ENCODE results near the gene CEP78. TPM values are rescaled to one million over a fixed set of nuclear protein-coding genes. Genes with fewer than 3 reads are reported as not detected.

CEP78 gene
- total RNA-seq, 6 experiments from 2014 or later: 19.4 to 27.5 (median 23.6) TPM

- H3K9me3 Mint-ChIP-seq: no peaks in the 10 kb centered on the region
- TF ChIP-seq, protein P1, sequence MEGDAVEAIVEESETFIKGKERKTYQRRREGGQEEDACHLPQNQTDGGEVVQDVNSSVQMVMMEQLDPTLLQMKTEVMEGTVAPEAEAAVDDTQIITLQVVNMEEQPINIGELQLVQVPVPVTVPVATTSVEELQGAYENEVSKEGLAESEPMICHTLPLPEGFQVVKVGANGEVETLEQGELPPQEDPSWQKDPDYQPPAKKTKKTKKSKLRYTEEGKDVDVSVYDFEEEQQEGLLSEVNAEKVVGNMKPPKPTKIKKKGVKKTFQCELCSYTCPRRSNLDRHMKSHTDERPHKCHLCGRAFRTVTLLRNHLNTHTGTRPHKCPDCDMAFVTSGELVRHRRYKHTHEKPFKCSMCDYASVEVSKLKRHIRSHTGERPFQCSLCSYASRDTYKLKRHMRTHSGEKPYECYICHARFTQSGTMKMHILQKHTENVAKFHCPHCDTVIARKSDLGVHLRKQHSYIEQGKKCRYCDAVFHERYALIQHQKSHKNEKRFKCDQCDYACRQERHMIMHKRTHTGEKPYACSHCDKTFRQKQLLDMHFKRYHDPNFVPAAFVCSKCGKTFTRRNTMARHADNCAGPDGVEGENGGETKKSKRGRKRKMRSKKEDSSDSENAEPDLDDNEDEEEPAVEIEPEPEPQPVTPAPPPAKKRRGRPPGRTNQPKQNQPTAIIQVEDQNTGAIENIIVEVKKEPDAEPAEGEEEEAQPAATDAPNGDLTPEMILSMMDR (IDR thresholded peaks at IDR 0.05): no peak
- H3K4me3 Mint-ChIP-seq: no peak overlapping the region
- H3K27ac Mint-ChIP-seq: no peak overlapping the region
- peaks cover 1% of the 10 kb centered on the region for H3K27me3 Mint-ChIP-seq (ENCODE audit: insufficient read depth)
- H3K4me1 Mint-ChIP-seq (ENCODE audit: low read depth): peaks cover 29% of the 10 kb centered on the region
- DNase-seq: no peak
- no peaks in the 10 kb centered on the region for H3K36me3 Mint-ChIP-seq (ENCODE audit: low read depth)
Measured at GRCh38 chr9:78294290-78295176, 58.7 kb downstream of the CEP78 start.

DNA sequence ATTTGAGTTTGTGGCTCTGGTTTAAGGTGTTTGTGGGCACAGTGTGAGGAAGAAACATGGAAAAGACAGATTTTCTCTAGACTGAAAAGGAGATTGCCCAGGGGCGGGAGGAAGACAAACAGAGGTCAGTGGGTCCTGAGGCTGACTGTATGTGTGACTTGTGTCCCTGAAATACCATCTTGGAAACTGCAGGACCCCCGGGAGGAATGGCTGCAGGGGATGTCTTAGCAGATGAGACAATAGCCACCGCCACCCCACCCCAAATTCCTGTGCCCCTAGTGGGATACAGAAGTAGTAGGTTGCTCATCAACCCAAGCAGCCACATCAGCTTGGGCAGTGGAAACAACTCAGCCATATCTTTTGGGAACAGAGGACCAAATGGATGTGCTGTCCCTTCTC lies 59.3 kb downstream of the CEP78 start:
- Mint-ChIP-seq H3K27me3 (ENCODE audit: insufficient read depth) (peaks cover 1% of the 10 kb centered on the region), H3K36me3 (ENCODE audit: low read depth) (no peaks in the 10 kb centered on the region), H3K4me3 (no peak overlapping the region), H3K9me3 (no peaks in the 10 kb centered on the region), H3K27ac (no peak overlapping the region), H3K4me1 (ENCODE audit: low read depth) (peaks cover 35% of the 10 kb centered on the region)
- no peak for DNase-seq
- TF ChIP-seq, protein P1 (IDR thresholded peaks at IDR 0.05): no peak

GRCh38 chr9:78295731-78296130 lies 59.9 kb downstream of the CEP78 start:
- peak overlapping the region; percentile 94 for H3K4me3 Mint-ChIP-seq
- no peak overlapping the region for H3K27ac Mint-ChIP-seq
- H3K27me3 Mint-ChIP-seq (ENCODE audit: insufficient read depth): peaks cover 1% of the 10 kb centered on the region
- H3K9me3 Mint-ChIP-seq: no peaks in the 10 kb centered on the region
- H3K4me1 Mint-ChIP-seq (ENCODE audit: low read depth): peaks cover 36% of the 10 kb centered on the region
- no peaks in the 10 kb centered on the region for H3K36me3 Mint-ChIP-seq (ENCODE audit: low read depth)
- DNase-seq: no peak
- TF ChIP-seq, protein P1 (IDR thresholded peaks at IDR 0.05): no peak

GRCh38 chr9:78296201-78296892 lies 60.5 kb downstream of the CEP78 start:
- peak overlapping the region; percentile 86 for H3K27ac Mint-ChIP-seq
- no peaks in the 10 kb centered on the region for H3K36me3 Mint-ChIP-seq (ENCODE audit: low read depth)
- H3K4me1 Mint-ChIP-seq (ENCODE audit: low read depth): peaks cover 38% of the 10 kb centered on the region
- H3K27me3 Mint-ChIP-seq (ENCODE audit: insufficient read depth): peaks cover 1% of the 10 kb centered on the region
- TF ChIP-seq, protein P1 (IDR thresholded peaks at IDR 0.05): no peak
- peak overlapping the region; percentile 94 for H3K4me3 Mint-ChIP-seq
- no peaks in the 10 kb centered on the region for H3K9me3 Mint-ChIP-seq
- DNase-seq: peak; percentile 25

DNA sequence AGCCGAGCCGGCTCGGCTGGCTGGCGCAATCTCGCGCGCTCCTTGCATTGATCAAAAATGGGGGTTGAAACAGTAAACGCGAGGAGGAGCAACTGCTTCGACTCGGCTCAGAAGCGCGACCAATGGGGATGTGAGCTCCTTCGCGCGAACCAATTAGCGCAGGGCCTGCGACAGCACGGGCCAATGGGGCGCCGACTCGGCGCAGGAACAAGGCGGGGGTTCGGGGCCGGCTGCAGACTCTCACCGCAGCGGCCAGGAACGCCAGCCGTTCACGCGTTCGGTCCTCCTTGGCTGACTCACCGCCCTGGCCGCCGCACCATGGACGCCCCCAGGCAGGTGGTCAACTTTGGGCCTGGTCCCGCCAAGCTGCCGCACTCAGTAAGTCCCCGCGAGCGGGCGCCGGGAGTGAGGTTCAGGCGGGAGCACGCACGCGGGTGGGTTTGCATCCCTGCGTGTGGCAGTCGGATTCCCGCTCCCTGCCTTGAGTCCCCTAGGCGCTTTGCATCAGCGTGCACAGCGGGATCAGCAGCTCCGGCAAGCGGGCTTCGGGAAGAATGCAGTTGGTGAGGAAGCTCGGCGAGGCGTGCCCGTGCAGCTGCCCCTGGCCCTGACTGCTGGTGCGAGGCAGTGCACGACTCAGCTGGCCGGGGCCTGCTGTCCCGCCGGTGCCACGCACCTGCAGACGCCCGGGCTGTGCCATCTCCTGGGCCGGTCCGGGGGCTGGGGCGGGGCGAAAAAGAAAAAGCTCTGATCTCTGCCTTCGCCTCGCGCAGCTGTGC lies 61.2 kb downstream of the CEP78 start, which contains the start of gene PSAT1:
TSS of gene PSAT1 (plus strand) at position 233 of the 779 bp plus-strand sequence. CDS start at position 319, 86 bp downstream.
- Mint-ChIP-seq H3K4me3 (peak within 1 kb of the TSS; percentile 94), H3K9me3 (no peaks in the 10 kb centered on the region)

More for the DNA sequence above, 61.2 kb downstream of the CEP78 start, which contains the start of gene PSAT1:
- peaks cover 44% of the 10 kb centered on the region for H3K4me1 Mint-ChIP-seq (ENCODE audit: low read depth)
- peaks cover 3% of the 10 kb centered on the region; the same call in 1 of the 2 replicates for H3K36me3 Mint-ChIP-seq (ENCODE audit: low read depth)
- H3K27ac Mint-ChIP-seq: peak within 1 kb of the TSS; percentile 86
- TF ChIP-seq, protein P1 (IDR thresholded peaks at IDR 0.05): 0 out of 2 replicates have a peak, but pooled peaks have one; percentile 18
- H3K27me3 Mint-ChIP-seq (ENCODE audit: insufficient read depth): peaks cover 1% of the 10 kb centered on the region
- peak; percentile 97 for DNase-seq
